Panc1 (cell line): ENCODE measurements around the gene SGO2. TPM values are rescaled to one million over a fixed set of nuclear protein-coding genes. Genes with fewer than 3 reads are reported as not detected.

ENCODE experiments used
- ATAC-seq: fragments of 200-7000 bp; cut with Tn5 transposase; 2 replicates; pipeline ENCODE4 v1.9.1; 2020; ENCODE audit warnings: mild to moderate bottlenecking, moderate library complexity
- BruUV-seq: library from RNA; stranded (reverse); fragments of 400-500 nt; replicated peaks from 2 replicates; lab custom pipeline; 2021; lab: Mats Ljungman, UMichigan
- CTCF ChIA-PET: fragments of 300-600 bp; sonication (Branson Sonifier 250); formaldehyde crosslinking; loops from one replicate; lab custom pipeline; 2022; ENCODE audit warnings: antibody characterized with exemption; lab: Charles Lee
- POLR2A ChIA-PET: fragments of 300-600 bp; sonication (Branson Sonifier 250); formaldehyde crosslinking; loops from one replicate; lab custom pipeline; 2022; ENCODE audit warnings: antibody characterized with exemption; lab: Charles Lee
- DNase-seq: peaks from one replicate; pipeline ENCODE4 v3.0.0-alpha.2; 2010; ENCODE audit warnings: low read depth, low spot score
- H3K27ac ChIP-seq: 2 replicates; pipeline ENCODE4 v1.5.1; 2011; ENCODE audit warnings: mild to moderate bottlenecking, low read length, inconsistent platforms
- H3K27me3 ChIP-seq: fragments of 200-500 bp; sonication (Bioruptor generic); 2 replicates; pipeline ENCODE4 v1.6.0; 2014; ENCODE audit warnings: low read length, inconsistent platforms; ENCODE audit not compliant: control insufficient read depth, insufficient read depth
- H3K36me3 ChIP-seq: fragments of 200-500 bp; sonication (Bioruptor generic); 2 replicates; pipeline ENCODE4 v1.5.1; 2014; ENCODE audit warnings: inconsistent platforms, mild to moderate bottlenecking, low read length, moderate library complexity; ENCODE audit not compliant: control insufficient read depth, insufficient read depth
- H3K4me1 ChIP-seq: 2 replicates; pipeline ENCODE4 v1.5.1; 2011; ENCODE audit warnings: inconsistent platforms, mild to moderate bottlenecking, low read length, moderate library complexity; ENCODE audit not compliant: control insufficient read depth, insufficient read depth
- H3K4me3 ChIP-seq, 2 experiments: 2 replicates each; pipeline ENCODE4 v1.5.1; 2011 to 2012; ENCODE audit warnings: low read depth in 2 of 2, low read length in 2 of 2, mild to moderate bottlenecking in 2 of 2, inconsistent platforms in 1 of 2, moderate library complexity in 1 of 2
- H3K9me3 ChIP-seq: fragments of 200-500 bp; sonication (Bioruptor generic); 2 replicates; pipeline ENCODE4 v1.5.1; 2014; ENCODE audit warnings: low read depth, mild to moderate bottlenecking, inconsistent platforms, low read length, moderate library complexity; ENCODE audit not compliant: control insufficient read depth, insufficient read depth
- CTCF ChIP-seq: fragments of 450-650 bp; IDR thresholded peaks from 2 replicates; pipeline ENCODE4 v1.5.1; 2017; ENCODE audit warnings: mild to moderate bottlenecking
- POLR2AphosphoS5 ChIP-seq: IDR thresholded peaks from 2 replicates; pipeline ENCODE4 v1.6.1; 2012; ENCODE audit warnings: mild to moderate bottlenecking, low read depth, low read length, moderate library complexity
- SIN3A ChIP-seq: IDR thresholded peaks from 2 replicates; pipeline ENCODE4 v1.6.1; 2012; ENCODE audit warnings: low read depth, mild to moderate bottlenecking, low read length, moderate library complexity, borderline replicate concordance; ENCODE audit not compliant: insufficient read depth
- TCF7L2 ChIP-seq: IDR thresholded peaks from 2 replicates; pipeline ENCODE4 v1.6.1; 2011; ENCODE audit warnings: mild to moderate bottlenecking, low read depth, low read length, inconsistent platforms
- in situ Hi-C: cut with HindIII; loops from 2 replicates; pipeline ENCODE4 v1.10.0; 2016; ENCODE audit warnings: low sequenced_read_pairs, low pct_unique_long_range_greater_than_20kb
- intact Hi-C: fragments of 100-400 bp; cut with micrococcal nuclease; formaldehyde crosslinking; loops from one replicate; pipeline ENCODE4 v1.10.0; 2022; ENCODE audit not compliant: unreplicated experiment
- total RNA-seq: library from RNA; stranded (reverse); gene quantifications from one replicate; pipeline ENCODE4 v1.2.1, GENCODE V29; 2021; ENCODE audit not compliant: unreplicated experiment
- TF ChIP-seq, protein P1 (sequence below), 2 experiments: IDR thresholded peaks; 2 replicates each; pipeline ENCODE4 v1.6.1; 2011 to 2012; ENCODE audit warnings: low read depth in 2 of 2, control low read depth in 1 of 2, low read length in 1 of 2, mild to moderate bottlenecking in 1 of 2, moderate library complexity in 1 of 2; ENCODE audit not compliant: insufficient read depth in 1 of 2

The SGO2 gene
- total RNA-seq, 1 experiment from 2014 or later, result 34.0 TPM

- H3K4me1 ChIP-seq, result peaks cover 6% of the 10 kb centered on the region; the same call in 1 of the 2 replicates
- no peaks in the 10 kb centered on the region for H3K27me3 ChIP-seq
- ATAC-seq (no peak), DNase-seq (no peak)
- ChIA-PET POLR2A (no interaction called here), CTCF (no interaction called here)
- H3K36me3 ChIP-seq, result no peaks in the 10 kb centered on the region
- no peak overlapping the region for H3K4me3 ChIP-seq
- H3K27ac ChIP-seq, result no peak overlapping the region
- no TSS peak for BruUV-seq
- no peaks in the 10 kb centered on the region for H3K9me3 ChIP-seq
- in situ Hi-C loops, result no loop called here
- TF ChIP-seq POLR2AphosphoS5 (no peak), CTCF (no peak), SIN3A (no peak), TCF7L2 (no peak)
- TF ChIP-seq, protein P1, sequence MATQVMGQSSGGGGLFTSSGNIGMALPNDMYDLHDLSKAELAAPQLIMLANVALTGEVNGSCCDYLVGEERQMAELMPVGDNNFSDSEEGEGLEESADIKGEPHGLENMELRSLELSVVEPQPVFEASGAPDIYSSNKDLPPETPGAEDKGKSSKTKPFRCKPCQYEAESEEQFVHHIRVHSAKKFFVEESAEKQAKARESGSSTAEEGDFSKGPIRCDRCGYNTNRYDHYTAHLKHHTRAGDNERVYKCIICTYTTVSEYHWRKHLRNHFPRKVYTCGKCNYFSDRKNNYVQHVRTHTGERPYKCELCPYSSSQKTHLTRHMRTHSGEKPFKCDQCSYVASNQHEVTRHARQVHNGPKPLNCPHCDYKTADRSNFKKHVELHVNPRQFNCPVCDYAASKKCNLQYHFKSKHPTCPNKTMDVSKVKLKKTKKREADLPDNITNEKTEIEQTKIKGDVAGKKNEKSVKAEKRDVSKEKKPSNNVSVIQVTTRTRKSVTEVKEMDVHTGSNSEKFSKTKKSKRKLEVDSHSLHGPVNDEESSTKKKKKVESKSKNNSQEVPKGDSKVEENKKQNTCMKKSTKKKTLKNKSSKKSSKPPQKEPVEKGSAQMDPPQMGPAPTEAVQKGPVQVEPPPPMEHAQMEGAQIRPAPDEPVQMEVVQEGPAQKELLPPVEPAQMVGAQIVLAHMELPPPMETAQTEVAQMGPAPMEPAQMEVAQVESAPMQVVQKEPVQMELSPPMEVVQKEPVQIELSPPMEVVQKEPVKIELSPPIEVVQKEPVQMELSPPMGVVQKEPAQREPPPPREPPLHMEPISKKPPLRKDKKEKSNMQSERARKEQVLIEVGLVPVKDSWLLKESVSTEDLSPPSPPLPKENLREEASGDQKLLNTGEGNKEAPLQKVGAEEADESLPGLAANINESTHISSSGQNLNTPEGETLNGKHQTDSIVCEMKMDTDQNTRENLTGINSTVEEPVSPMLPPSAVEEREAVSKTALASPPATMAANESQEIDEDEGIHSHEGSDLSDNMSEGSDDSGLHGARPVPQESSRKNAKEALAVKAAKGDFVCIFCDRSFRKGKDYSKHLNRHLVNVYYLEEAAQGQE (IDR thresholded peaks at IDR 0.05; ENCODE audit: insufficient read depth in 1 of 2, low read depth in 2 of 2, low read length in 1 of 2), result no peak
- intact Hi-C loops, result no loop called here
Observed at GRCh38 chr2:200619279-200619678, 93.3 kb downstream of the SGO2 start.

GRCh38 chr2:200620606-200621390 lies 94.8 kb downstream of the SGO2 start:
- CTCF ChIA-PET, result no interaction called here
- no peak for ATAC-seq
- BruUV-seq, result no TSS peak

More at GRCh38 chr2:200620606-200621390, 94.8 kb downstream of the SGO2 start:
- TF ChIP-seq, protein P1 (IDR thresholded peaks at IDR 0.05; ENCODE audit: insufficient read depth in 1 of 2, low read depth in 2 of 2, low read length in 1 of 2), result no peak
- no peak for TF ChIP-seq CTCF
- no peak for TF ChIP-seq TCF7L2
- Histone ChIP-seq H3K36me3 (no peaks in the 10 kb centered on the region), H3K4me1 (peaks cover 3% of the 10 kb centered on the region; the same call in 1 of the 2 replicates), H3K9me3 (no peaks in the 10 kb centered on the region), H3K27me3 (no peaks in the 10 kb centered on the region), H3K27ac (no peak overlapping the region), H3K4me3 (no peak overlapping the region)
- no peak for DNase-seq
- POLR2A ChIA-PET, result no interaction called here
- in situ Hi-C loops, result no loop called here
- intact Hi-C loops, result no loop called here
